Prostate gland (tissue), 2 donors: ENCODE results near the gene FRK. TPM values are rescaled to one million over a fixed set of nuclear protein-coding genes. Genes with fewer than 3 reads are reported as not detected.
"Not testable (repeated sequence)": the region's sequence is repeated elsewhere in the genome, so short reads cannot be mapped to it uniquely, and the experiment has no call there.

Experiments
- DNase-seq: peaks from one replicate; pipeline ENCODE4 v3.0.0-alpha.2; 2019; ENCODE audit warnings: low spot score
- H3K27ac ChIP-seq, 2 donors: fragments of 200-600 bp; sonication (generic); 2 replicates each; pipeline ENCODE4 v1.5.1; 2017 to 2019
- H3K27me3 ChIP-seq: fragments of 200-600 bp; sonication (generic); replicated peaks from 2 replicates; pipeline ENCODE4 v1.5.1; 2019; ENCODE audit not compliant: insufficient read depth
- H3K36me3 ChIP-seq, 2 donors: fragments of 200-600 bp; sonication (generic); 1 replicate in 1 of 2; 2 replicates in 1 of 2; pipeline versions ENCODE4 v1.5.1 to v1.8.1; 2017 to 2019
- H3K4me1 ChIP-seq: fragments of 200-600 bp; sonication (generic); replicated peaks from 2 replicates; pipeline ENCODE4 v1.5.1; 2019
- H3K4me3 ChIP-seq, 2 donors: fragments of 200-600 bp; sonication (generic); 2 replicates each; pipeline ENCODE4 v1.5.1; 2017 to 2019
- H3K9me3 ChIP-seq: fragments of 200-600 bp; sonication (generic); 2 replicates; pipeline ENCODE4 v1.5.1; 2017
- CTCF ChIP-seq, 4 experiments: fragments of 200-600 bp in 2 of 4; fragments of 450-650 bp in 2 of 4; sonication (generic) in 2 of 4; IDR thresholded peaks; 1 replicate in 3 of 4; 2 replicates in 1 of 4; pipeline ENCODE4 v1.5.1; 2016 to 2019; ENCODE audit warnings: antibody characterized with exemption in 4 of 4, mild to moderate bottlenecking in 2 of 4, moderate library complexity in 2 of 4
- POLR2A ChIP-seq: fragments of 450-650 bp; IDR thresholded peaks from one replicate; pipeline ENCODE4 v1.6.1; 2016; ENCODE audit warnings: antibody characterized with exemption, mild to moderate bottlenecking
- POLR2AphosphoS5 ChIP-seq: sonication (generic); formaldehyde crosslinking; IDR thresholded peaks from one replicate; pipeline ENCODE4 v1.6.1; 2017; ENCODE audit warnings: antibody characterized with exemption
- whole genome bisulfite sequencing: methylation state at CpG from one replicate; pipeline ENCODE4 v1.1.5; 2018; 5-methylcytosine and 5-hydroxymethylcytosine counted together
- intact Hi-C: fragments of 100-400 bp; cut with DNase I; formaldehyde crosslinking; loops from one replicate; pipeline ENCODE4 v1.14.2; 2022
- total RNA-seq, 2 donors: library from RNA; depleted of rRNA; stranded (reverse); fragments of >200 nt; gene quantifications; one replicate each; pipeline ENCODE4 v1.1.0, GENCODE V29; 2016

FRK gene
- total RNA-seq, 2 donors from 2014 or later: 3.2 to 6.9 TPM

GRCh38 chr6:115935361-115935760, 125.3 kb downstream of the FRK start:
- WGBS: 91% methylated on average over 8 of the region's 8 CpGs
- Histone ChIP-seq H3K4me3 (no peak overlapping the region), H3K9me3 (no peaks in the 10 kb centered on the region), H3K27ac (no peak overlapping the region), H3K4me1 (no peaks in the 10 kb centered on the region), H3K27me3 (no peaks in the 10 kb centered on the region), H3K36me3 (no peaks in the 10 kb centered on the region)
- no peak for TF ChIP-seq POLR2A
- no peak for TF ChIP-seq POLR2AphosphoS5
- no peak for TF ChIP-seq CTCF (IDR thresholded peaks at IDR 0.05)
- DNase-seq: no peak
- intact Hi-C loops: no loop called here

- Histone ChIP-seq H3K4me3 (no peak overlapping the region), H3K9me3 (no peaks in the 10 kb centered on the region), H3K4me1 (no peaks in the 10 kb centered on the region), H3K36me3 (no peaks in the 10 kb centered on the region), H3K27ac (no peak overlapping the region), H3K27me3 (no peaks in the 10 kb centered on the region)
- no peak for TF ChIP-seq POLR2AphosphoS5
- no peak for TF ChIP-seq POLR2A
- no peak for TF ChIP-seq CTCF (IDR thresholded peaks at IDR 0.05)
- no peak for DNase-seq
- 95% methylated on average over 2 of the region's 2 CpGs for WGBS
- intact Hi-C loops: no loop called here
Measured at GRCh38 chr6:115934829-115935228, 125.9 kb downstream of the FRK start.

- no peak for TF ChIP-seq POLR2AphosphoS5
- TF ChIP-seq POLR2A: no peak
- TF ChIP-seq CTCF (IDR thresholded peaks at IDR 0.05): no peak
- no peaks in the 10 kb centered on the region for H3K36me3 ChIP-seq
- no peak overlapping the region for H3K4me3 ChIP-seq
- 95% methylated on average over 3 of the region's 3 CpGs for WGBS
- H3K27ac ChIP-seq: no peak overlapping the region
- no peaks in the 10 kb centered on the region for H3K4me1 ChIP-seq
- intact Hi-C loops: no loop called here
- H3K27me3 ChIP-seq: no peaks in the 10 kb centered on the region
- DNase-seq: no peak
- no peaks in the 10 kb centered on the region for H3K9me3 ChIP-seq
Measured at GRCh38 chr6:115934145-115934544, 126.5 kb downstream of the FRK start.

GRCh38 chr6:115932481-115932880, 128.2 kb downstream of the FRK start:
- no peak for TF ChIP-seq POLR2A
- TF ChIP-seq CTCF (IDR thresholded peaks at IDR 0.05): no peak
- no peak for TF ChIP-seq POLR2AphosphoS5
- H3K4me3 ChIP-seq: no peak overlapping the region
- no peaks in the 10 kb centered on the region for H3K4me1 ChIP-seq
- DNase-seq: no peak
- H3K36me3 ChIP-seq: no peaks in the 10 kb centered on the region
- H3K27ac ChIP-seq: no peak overlapping the region
- H3K27me3 ChIP-seq: no peaks in the 10 kb centered on the region
- intact Hi-C loops: no loop called here
- H3K9me3 ChIP-seq: no peaks in the 10 kb centered on the region
- WGBS: 80% methylated on average over 1 of the region's 1 CpG

- intact Hi-C loops, H3K27ac ChIP-seq, DNase-seq, H3K4me3 ChIP-seq, H3K36me3 ChIP-seq, H3K4me1 ChIP-seq, H3K9me3 ChIP-seq, H3K27me3 ChIP-seq: not testable (repeated sequence)
- WGBS: 97% methylated on average over 19 of the region's 24 CpGs
Measured at GRCh38 chr6:115928000-115928399, 132.7 kb downstream of the FRK start.
